Activated CD4-positive, alpha-beta T cell treated with anti-CD3 and anti-CD28 coated beads, Interleukin-10, Interleukin-2, amounts not matched to agents 100 ng/mL and 50 ng/mL, durations not matched to agents 16 hours and 8 hours (primary cell): Measurements from ENCODE around the gene GOT1.

Experiments
- DNase-seq: peaks from one replicate; pipeline ENCODE4 v3.0.0-alpha.2; 2020

The GOT1 gene

DNA sequence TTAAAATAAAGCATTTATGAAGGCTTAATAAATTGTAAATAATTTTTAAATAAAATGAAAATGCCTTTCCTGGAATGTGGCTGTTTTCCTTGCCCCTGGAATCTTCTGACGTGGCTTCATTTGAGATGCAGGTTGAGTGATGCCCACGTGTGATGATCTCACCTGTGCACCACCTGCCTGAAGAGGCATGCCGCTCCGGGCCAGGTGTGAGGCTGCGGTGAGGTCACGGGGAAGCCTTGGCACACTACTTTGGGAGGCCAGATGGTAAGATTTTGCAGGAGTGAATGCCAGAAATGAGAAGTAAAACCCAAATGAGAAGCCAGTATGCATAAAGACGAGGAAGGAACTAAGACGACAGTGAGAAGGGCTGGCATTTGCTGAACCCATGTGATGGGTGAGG lies 36.2 kb downstream of the GOT1 start:
- no peak for DNase-seq

DNA sequence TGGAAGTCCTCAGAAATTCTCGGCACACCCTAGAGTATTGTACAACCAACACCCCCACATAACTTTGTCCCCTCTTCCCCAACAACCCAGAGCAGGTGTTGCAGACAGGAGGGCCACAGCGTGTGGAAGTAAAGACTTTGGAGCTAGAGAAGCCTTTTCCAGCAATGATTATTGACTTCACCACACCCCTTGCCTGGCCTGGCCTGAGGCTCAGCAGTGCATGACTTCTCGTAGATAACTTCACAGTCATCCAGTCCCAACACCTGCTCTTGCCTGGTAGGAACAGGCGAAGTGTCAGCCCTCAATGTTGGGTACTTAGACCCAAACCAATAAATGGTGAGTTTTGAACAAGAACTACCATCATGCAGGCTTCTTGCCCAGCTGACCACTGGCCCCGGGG lies 36.7 kb downstream of the GOT1 start:
- no peak for DNase-seq

GRCh38 chr10:99393036-99393435 lies 37.4 kb downstream of the GOT1 start:
- DNase-seq = no peak

DNA sequence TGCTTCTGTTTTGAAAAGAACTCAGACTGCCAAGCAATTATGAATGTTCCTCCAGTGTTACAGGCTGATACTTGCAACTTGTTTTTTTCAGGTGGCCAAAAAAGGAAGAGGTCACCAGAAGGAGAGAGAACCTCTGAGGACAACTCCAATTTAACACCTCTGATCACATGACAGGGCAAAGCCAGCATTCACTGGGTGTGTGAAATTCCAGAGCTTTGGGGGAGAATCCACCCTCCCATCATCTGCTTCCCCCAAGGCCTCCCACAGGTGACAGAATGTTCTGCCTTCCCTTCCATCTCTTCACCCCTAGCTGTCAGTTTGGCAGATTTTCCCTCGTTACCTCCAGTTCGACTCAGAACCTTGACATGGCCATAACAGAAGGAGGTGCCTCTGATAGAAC lies 39.1 kb downstream of the GOT1 start:
- DNase-seq = no peak

- DNase-seq = no peak
Measured at GRCh38 chr10:99389729-99390480, 40.5 kb downstream of the GOT1 start.

GRCh38 chr10:99387541-99387940 lies 42.9 kb downstream of the GOT1 start:
- DNase-seq = no peak

DNA sequence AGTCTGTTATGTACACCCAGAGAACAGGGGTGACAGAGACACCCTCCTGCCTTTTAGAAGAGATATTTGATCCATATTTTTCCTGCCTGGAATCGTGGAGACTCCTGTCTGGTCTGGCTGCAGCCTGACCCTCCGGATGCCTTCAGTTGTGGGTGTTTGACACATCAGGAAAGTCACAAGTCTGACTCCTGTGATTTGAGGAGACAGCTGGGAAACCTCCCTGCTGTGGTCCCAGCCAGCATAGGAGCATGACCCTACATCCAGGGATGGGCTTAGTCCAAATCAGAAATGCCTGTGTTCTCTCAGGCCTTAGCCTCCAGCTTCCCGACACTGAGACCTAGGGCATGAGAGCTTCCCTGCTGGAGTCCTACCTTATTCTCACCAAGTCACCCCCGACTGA lies 43.4 kb downstream of the GOT1 start:
- DNase-seq = no peak

DNA sequence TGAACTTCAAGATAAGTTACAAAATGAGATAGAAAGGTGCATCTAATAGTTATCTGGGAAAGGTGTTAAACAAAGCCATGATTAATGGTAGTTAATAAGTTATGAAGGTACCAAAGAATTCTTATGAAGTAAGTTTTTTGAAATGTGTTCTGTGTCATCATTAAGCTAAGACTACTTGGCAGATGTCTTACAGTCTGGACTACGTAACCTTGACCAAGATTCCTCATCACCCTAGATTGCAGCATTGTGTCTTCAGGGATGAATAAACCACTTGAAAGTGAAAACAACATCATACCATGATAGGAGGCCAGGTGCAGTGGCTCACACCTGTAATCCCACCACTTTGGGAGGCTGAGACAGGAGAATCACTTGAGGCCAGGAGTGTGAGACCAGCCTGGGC lies 48.2 kb downstream of the GOT1 start:
- no peak for DNase-seq

- DNase-seq = no peak
Measured at GRCh38 chr10:99375426-99375825, 55.0 kb downstream of the GOT1 start.

- DNase-seq = no peak
Measured at GRCh38 chr10:99374972-99375371, 55.5 kb downstream of the GOT1 start.

GRCh38 chr10:99374526-99374925 lies 55.9 kb downstream of the GOT1 start:
- no peak for DNase-seq

- no peak for DNase-seq
Measured at GRCh38 chr10:99372546-99373271, 57.7 kb downstream of the GOT1 start.

- DNase-seq = peak; percentile 12
Measured at GRCh38 chr10:99370993-99371392, 59.4 kb downstream of the GOT1 start.

GRCh38 chr10:99369551-99369950 lies 60.9 kb downstream of the GOT1 start:
- no peak for DNase-seq

- no peak for DNase-seq
Measured at GRCh38 chr10:99369126-99369525, 61.3 kb downstream of the GOT1 start.

DNA sequence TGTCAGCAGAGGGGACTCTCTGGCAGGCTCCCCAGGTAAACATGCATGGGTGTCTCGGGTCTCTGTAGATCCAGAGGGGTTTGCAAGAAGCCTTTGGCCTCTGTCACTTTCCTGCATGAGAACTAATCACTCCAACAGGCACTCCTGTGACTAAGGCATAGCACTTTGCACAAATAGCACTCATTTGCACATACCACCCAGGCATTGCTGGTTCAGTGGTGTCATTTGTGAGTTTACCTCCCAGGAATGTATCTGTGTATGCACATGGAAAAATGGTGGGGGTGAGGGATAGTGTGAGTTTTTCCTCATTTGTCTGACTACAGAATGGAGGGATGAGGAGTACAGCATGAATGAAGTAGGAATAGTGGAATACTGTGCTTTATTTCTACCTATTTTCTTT lies 61.8 kb downstream of the GOT1 start:
- DNase-seq = no peak

DNA sequence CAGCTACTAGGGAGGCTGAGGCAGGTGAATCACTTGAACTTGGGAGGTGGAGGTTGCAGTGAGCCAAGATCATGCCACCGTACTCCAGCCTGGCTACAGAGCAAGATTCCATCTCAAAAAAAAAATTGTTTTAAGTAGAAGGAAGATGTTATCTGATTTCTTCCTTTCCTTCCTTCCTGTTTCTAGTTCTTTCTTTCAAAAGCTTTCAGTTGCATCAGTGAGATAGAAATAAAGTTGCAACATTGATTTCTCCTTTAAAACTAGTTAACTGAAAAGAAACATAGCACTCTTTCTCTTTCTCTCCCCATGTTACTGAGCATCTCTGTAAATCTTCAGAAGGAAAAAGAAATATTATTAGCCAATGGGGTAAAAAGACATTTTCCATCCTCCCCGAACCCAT lies 63.8 kb downstream of the GOT1 start:
- no peak for DNase-seq

DNA sequence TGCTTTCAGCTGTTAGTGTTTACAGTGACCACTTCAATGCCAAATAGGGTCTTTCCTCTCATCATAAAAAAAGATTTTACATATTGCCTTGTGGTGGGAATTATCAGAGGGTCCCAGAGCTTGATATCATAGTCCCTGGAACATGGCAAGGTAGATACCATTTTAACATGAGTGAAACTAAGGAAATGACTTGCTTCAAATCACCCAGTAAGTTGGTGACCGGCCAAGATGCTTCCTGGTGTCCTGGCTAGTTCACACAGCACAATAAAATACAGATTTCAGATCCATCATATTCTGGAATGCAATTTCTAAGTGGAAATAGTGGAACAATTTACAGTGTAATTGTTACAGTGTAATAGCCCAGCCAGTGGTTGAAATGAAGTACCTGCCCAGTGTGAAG lies 64.7 kb downstream of the GOT1 start:
- no peak for DNase-seq

GRCh38 chr10:99365311-99365710 lies 65.1 kb downstream of the GOT1 start:
- DNase-seq = no peak

DNA sequence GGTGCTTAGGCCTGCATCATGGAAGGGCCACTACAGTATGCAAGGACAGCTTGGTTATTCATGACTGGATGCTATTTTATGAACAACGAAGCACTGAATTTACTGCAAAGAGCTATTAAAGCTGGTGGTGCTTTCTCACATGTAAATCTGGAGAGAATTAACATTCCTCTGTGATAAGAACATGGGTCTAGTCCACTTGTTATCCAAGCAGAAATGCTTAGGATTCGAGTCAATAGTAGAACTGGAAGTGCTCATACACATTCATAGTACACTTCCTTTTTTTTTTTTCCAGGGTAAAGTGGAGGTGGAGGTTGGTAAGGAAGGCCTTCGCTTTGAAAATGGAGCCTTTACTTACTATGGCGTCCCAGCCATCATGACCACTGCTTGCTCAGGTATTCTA lies 66.3 kb downstream of the GOT1 start:
- DNase-seq = no peak

GRCh38 chr10:99360934-99361333 lies 69.5 kb downstream of the GOT1 start:
- no peak for DNase-seq

GRCh38 chr10:99358101-99358500 lies 72.3 kb downstream of the GOT1 start:
- no peak for DNase-seq

DNA sequence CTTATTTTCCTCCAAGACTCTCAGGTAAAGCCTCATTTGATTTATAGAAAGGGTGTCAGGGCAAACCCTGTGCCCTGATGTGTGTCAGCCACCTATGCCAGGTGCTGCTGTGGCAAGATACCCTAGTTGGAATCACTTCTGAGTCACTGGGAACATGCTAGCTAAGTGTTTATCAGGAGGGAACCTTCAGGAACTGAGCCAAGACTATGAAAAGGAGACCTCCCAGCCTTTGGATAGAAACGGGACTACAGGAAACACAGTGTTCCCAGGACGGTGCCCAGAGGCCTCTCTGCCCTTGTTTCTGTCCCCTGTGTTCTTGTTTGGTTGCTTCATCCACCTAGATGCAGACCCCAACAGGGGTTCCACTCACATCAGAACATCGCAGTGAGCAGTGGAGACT lies 72.7 kb downstream of the GOT1 start:
- no peak for DNase-seq

- DNase-seq = no peak
Measured at GRCh38 chr10:99353182-99353581, 77.2 kb downstream of the GOT1 start.

GRCh38 chr10:99347672-99348071 lies 82.8 kb downstream of the GOT1 start:
- no peak for DNase-seq
